Measurements from ENCODE around the gene ARID3A. TPM values are rescaled to one million over a fixed set of nuclear protein-coding genes. Genes with fewer than 3 reads are reported as not detected.
A peak's percentile ranks its signal among the peaks of the same experiment; 100 is the strongest.

The ARID3A gene
- total and polyA plus RNA-seq, 2 donors (not counting 3 experiments of a cell fraction or from before 2014, with no cell fraction given), result 5.4 to 13.2 TPM

DNA sequence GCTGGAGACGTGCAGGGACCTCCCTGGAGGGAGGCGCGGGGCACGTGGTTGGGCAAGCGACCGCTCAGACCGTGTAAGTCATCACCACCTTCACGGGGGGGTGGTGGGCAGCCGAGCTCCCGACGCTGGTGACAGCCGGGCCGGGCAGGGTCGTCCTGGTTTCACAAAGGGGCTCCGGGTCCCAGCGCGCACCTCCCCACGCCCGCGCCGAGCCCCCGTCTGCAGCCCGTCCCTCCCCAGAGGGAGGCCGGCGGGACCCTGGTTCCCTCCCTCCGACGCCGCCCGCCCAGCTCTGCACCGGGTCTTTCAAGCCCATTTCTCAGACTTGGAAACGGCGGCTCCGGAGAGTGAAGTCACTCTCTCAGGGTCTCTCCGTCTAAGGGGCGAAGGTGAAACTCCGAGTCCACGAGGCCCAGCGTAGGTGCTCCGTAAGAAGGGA is 729 bp upstream of the ARID3A start:
- H3K9ac ChIP-seq (replicated peaks; ENCODE audit: extremely low read depth, insufficient read depth, low read length), result peak overlapping the region; percentile 77
- no TSS peak for BruUV-seq (replicated peaks)
- H3K27me3 ChIP-seq (ENCODE audit: control insufficient read depth in 2 of 2, insufficient read depth in 2 of 2, low read length in 2 of 2), result peaks cover 5 to 7% of the 10 kb centered on the region in 2 experiments
- TF ChIP-seq POLR2AphosphoS5 (IDR thresholded peaks at IDR 0.05; ENCODE audit: insufficient read depth, low read depth, low read length) (no peak), POLR2A (IDR thresholded peaks at IDR 0.05; ENCODE audit: low read depth, low read length) (peak; percentile 22)
- peak overlapping the region; percentile 70 for H3K4me2 ChIP-seq (ENCODE audit: insufficient read depth, low read length)
- H3K36me3 ChIP-seq (ENCODE audit: control insufficient read depth in 2 of 2, extremely low read depth in 1 of 2, insufficient read depth in 2 of 2, low read length in 2 of 2), result no peaks in the 10 kb centered on the region
- intact Hi-C loops (cut with micrococcal nuclease) (loop anchor here (1.0 kb wide), 1 partner anchor 57 kb away; no protein-coding TSS in a partner anchor), dilution Hi-C loops (cut with MboI; ENCODE audit: extremely low pct_ligation_motif_present, low sequenced_read_pairs) (no loop called here)
- H3K79me2 ChIP-seq (ENCODE audit: control insufficient read depth, insufficient read depth, low read length), result no peaks in the 10 kb centered on the region
- ChIA-PET POLR2A (no interaction called here), CTCF (interaction anchor here (1.3 to 3.4 kb wide), 2 partner anchors 57 to 59 kb away, joined by 5 to 46 read pairs; partner anchors contain the start of gene WDR18)
- H3K4me1 ChIP-seq (ENCODE audit: control insufficient read depth, extremely low read depth, insufficient read depth, low read length), result peaks cover 6% of the 10 kb centered on the region
- H3K27ac ChIP-seq (ENCODE audit: insufficient read depth, low read depth, low read length), result peak overlapping the region; percentile 86
- H3K4me3 ChIP-seq (replicated peaks in 1 of 3; ENCODE audit: insufficient read depth in 1 of 3, low read depth in 1 of 3, low read length in 3 of 3), result peak overlapping the region; percentile 69 to 95 (median 85)
- no peaks in the 10 kb centered on the region for H4K20me1 ChIP-seq (replicated peaks; ENCODE audit: control insufficient read depth, extremely low read depth, insufficient read depth, low read length)
- H2AFZ ChIP-seq (ENCODE audit: low read depth, low read length), result peak overlapping the region; percentile 95
- FAIRE-seq, result peak; percentile 31
- no peaks in the 10 kb centered on the region for H3K9me1 ChIP-seq (replicated peaks; ENCODE audit: control insufficient read depth, extremely low read depth, insufficient read depth, low read length)
- no peaks in the 10 kb centered on the region for H3K9me3 ChIP-seq (replicated peaks; ENCODE audit: control insufficient read depth, insufficient read depth, low read length)
- DNase-seq (ENCODE audit: low read depth, low spot score), result no peak

DNA sequence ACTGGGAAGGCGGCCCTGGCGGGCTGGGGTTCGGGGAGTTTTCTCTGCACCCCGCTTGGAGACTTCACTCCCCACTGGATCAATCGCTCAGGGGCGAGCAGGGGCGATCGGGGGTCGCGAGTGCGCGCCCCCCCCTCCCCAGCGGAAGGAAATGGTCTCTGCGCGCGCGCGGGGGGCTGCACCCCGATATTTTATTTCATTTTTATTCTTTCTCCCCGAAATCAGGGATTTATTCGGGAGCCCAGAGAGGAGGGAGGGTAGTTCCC is 421 bp downstream of the ARID3A start:
- FAIRE-seq, result no peak
- intact Hi-C loops (cut with micrococcal nuclease), result no loop called here
- Histone ChIP-seq H3K9me1 (replicated peaks; ENCODE audit: control insufficient read depth, extremely low read depth, insufficient read depth, low read length) (no peaks in the 10 kb centered on the region), H2AFZ (ENCODE audit: low read depth, low read length) (peak overlapping the region; percentile 76), H3K9me3 (replicated peaks; ENCODE audit: control insufficient read depth, insufficient read depth, low read length) (no peaks in the 10 kb centered on the region), H3K36me3 (ENCODE audit: control insufficient read depth in 2 of 2, extremely low read depth in 1 of 2, insufficient read depth in 2 of 2, low read length in 2 of 2) (no peaks in the 10 kb centered on the region), H4K20me1 (replicated peaks; ENCODE audit: control insufficient read depth, extremely low read depth, insufficient read depth, low read length) (no peaks in the 10 kb centered on the region), H3K4me1 (ENCODE audit: control insufficient read depth, extremely low read depth, insufficient read depth, low read length) (peaks cover 6% of the 10 kb centered on the region), H3K27me3 (ENCODE audit: control insufficient read depth in 2 of 2, insufficient read depth in 2 of 2, low read length in 2 of 2) (no peaks in the 10 kb centered on the region), H3K27ac (ENCODE audit: insufficient read depth, low read depth, low read length) (no peak overlapping the region), H3K9ac (replicated peaks; ENCODE audit: extremely low read depth, insufficient read depth, low read length) (peak overlapping the region; percentile 69), H3K4me3 (replicated peaks in 1 of 3; ENCODE audit: insufficient read depth in 1 of 3, low read depth in 1 of 3, low read length in 3 of 3) (peak overlapping the region; percentile 63 to 95 (median 85)), H3K4me2 (ENCODE audit: insufficient read depth, low read length) (peak overlapping the region; percentile 67), H3K79me2 (ENCODE audit: control insufficient read depth, insufficient read depth, low read length) (no peaks in the 10 kb centered on the region)
- ChIA-PET CTCF (no interaction called here), POLR2A (no interaction called here)
- dilution Hi-C loops (cut with MboI; ENCODE audit: extremely low pct_ligation_motif_present, low sequenced_read_pairs), result no loop called here
- no TSS peak for BruUV-seq (replicated peaks)
- no peak for DNase-seq (ENCODE audit: low read depth, low spot score)
- TF ChIP-seq CTCF (IDR thresholded peaks at IDR 0.05; ENCODE audit: extremely low read depth in 1 of 2, insufficient read depth in 1 of 2, low read depth in 1 of 2, low read length in 2 of 2) (no peak), FOS (IDR thresholded peaks at IDR 0.05; ENCODE audit: borderline replicate concordance, insufficient read depth, low read length) (no peak), EZH2 (IDR thresholded peaks at IDR 0.05; ENCODE audit: borderline replicate concordance, low read depth, low read length, severe bottlenecking) (no peak), POLR2AphosphoS5 (IDR thresholded peaks at IDR 0.05; ENCODE audit: insufficient read depth, low read depth, low read length) (no peak), GATA2 (IDR thresholded peaks at IDR 0.05; ENCODE audit: insufficient read depth, insufficient read length, low read depth, low read length) (no peak), MAX (IDR thresholded peaks at IDR 0.05; ENCODE audit: insufficient read depth, insufficient read length) (no peak)
